Measurements from ENCODE around the gene PCYT1B. TPM values are rescaled to one million over a fixed set of nuclear protein-coding genes. Genes with fewer than 3 reads are reported as not detected.

The PCYT1B gene
- total RNA-seq, 1 experiment from 2014 or later: 24.7 TPM

DNA sequence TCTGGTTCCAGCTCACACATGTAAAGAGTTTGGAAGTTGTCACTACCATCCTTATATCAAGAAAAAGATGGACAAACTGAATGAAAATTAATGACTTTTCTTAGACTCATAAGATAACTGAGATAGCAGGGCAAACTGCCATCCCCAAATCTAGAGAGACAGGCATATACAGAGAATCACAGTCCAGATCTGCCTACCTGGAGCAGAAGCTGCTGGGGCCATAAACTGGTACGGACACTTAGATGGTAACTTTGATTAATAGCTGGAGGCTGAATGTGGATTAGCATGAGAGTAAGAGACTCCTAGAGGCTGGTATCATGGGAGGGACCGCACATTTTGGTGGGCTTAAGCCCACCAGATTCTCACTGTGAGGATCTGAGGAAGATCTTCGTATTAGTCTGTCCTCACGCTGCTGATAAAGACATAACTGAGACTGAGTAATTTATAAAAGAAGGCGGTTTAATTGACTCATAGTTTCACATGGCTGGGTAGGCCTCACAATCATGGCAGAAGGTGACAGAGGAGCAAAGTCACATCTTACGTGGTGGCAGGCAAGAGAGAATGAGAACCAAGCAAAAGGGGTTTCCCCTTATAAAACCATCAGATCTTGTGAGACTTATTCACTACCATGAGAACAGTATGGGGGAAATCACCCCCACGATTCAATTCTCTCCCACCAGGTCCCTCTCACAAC is 35.7 kb upstream of the PCYT1B start:
- Mint-ChIP-seq H3K4me3 (ENCODE audit: unreplicated experiment) (no peak overlapping the region), H3K27me3 (ENCODE audit: insufficient read depth, unreplicated experiment) (no peaks in the 10 kb centered on the region), H3K36me3 (ENCODE audit: insufficient read depth, unreplicated experiment) (no peaks in the 10 kb centered on the region), H3K4me1 (ENCODE audit: low read depth, unreplicated experiment) (no peaks in the 10 kb centered on the region), H3K9me3 (ENCODE audit: unreplicated experiment) (no peaks in the 10 kb centered on the region), H3K27ac (ENCODE audit: unreplicated experiment) (no peak overlapping the region)
- TF ChIP-seq, protein P1, sequence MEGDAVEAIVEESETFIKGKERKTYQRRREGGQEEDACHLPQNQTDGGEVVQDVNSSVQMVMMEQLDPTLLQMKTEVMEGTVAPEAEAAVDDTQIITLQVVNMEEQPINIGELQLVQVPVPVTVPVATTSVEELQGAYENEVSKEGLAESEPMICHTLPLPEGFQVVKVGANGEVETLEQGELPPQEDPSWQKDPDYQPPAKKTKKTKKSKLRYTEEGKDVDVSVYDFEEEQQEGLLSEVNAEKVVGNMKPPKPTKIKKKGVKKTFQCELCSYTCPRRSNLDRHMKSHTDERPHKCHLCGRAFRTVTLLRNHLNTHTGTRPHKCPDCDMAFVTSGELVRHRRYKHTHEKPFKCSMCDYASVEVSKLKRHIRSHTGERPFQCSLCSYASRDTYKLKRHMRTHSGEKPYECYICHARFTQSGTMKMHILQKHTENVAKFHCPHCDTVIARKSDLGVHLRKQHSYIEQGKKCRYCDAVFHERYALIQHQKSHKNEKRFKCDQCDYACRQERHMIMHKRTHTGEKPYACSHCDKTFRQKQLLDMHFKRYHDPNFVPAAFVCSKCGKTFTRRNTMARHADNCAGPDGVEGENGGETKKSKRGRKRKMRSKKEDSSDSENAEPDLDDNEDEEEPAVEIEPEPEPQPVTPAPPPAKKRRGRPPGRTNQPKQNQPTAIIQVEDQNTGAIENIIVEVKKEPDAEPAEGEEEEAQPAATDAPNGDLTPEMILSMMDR (IDR thresholded peaks at IDR 0.05; ENCODE audit: insufficient read depth in 1 of 2, low read depth in 1 of 2, low read length in 1 of 2, severe bottlenecking in 1 of 2, unreplicated experiment in 1 of 2): no peak
- Histone ChIP-seq H3K27me3 (replicated peaks; ENCODE audit: control insufficient read depth, insufficient read depth, low read length) (no peaks in the 10 kb centered on the region), H3K4me3 (ENCODE audit: low read depth, low read length) (no peak overlapping the region), H3K36me3 (ENCODE audit: control insufficient read depth, insufficient read depth, low read length) (no peaks in the 10 kb centered on the region), H3K4me1 (no peaks in the 10 kb centered on the region), H3K9me3 (no peaks in the 10 kb centered on the region)
- no TSS peak for BruUV-seq (replicated peaks)
- CTCF ChIA-PET: no interaction called here
- intact Hi-C loops (cut with micrococcal nuclease; ENCODE audit: unreplicated experiment): no loop called here
- DNase-seq: no peak
- POLR2A ChIA-PET: no interaction called here

GRCh38 chrX:24676403-24677024 is 29.4 kb upstream of the PCYT1B start:
- Mint-ChIP-seq H3K27ac (ENCODE audit: unreplicated experiment) (no peak overlapping the region), H3K27me3 (ENCODE audit: insufficient read depth, unreplicated experiment) (no peaks in the 10 kb centered on the region), H3K36me3 (ENCODE audit: insufficient read depth, unreplicated experiment) (no peaks in the 10 kb centered on the region), H3K9me3 (ENCODE audit: unreplicated experiment) (no peaks in the 10 kb centered on the region), H3K4me3 (ENCODE audit: unreplicated experiment) (no peak overlapping the region), H3K4me1 (ENCODE audit: low read depth, unreplicated experiment) (no peaks in the 10 kb centered on the region)
- H3K27me3 ChIP-seq (replicated peaks; ENCODE audit: control insufficient read depth, insufficient read depth, low read length): no peaks in the 10 kb centered on the region
- peaks cover 10% of the 10 kb centered on the region for H3K4me1 ChIP-seq
- no peaks in the 10 kb centered on the region for H3K9me3 ChIP-seq
- no peaks in the 10 kb centered on the region for H3K36me3 ChIP-seq (ENCODE audit: control insufficient read depth, insufficient read depth, low read length)
- no peak overlapping the region for H3K4me3 ChIP-seq (ENCODE audit: low read depth, low read length)
- ChIA-PET POLR2A (no interaction called here), CTCF (interaction anchor here (1.0 to 1.3 kb wide), 3 partner anchors 17 to 21 kb away, joined by 3 to 12 read pairs (median 4); partner anchors contain the start of gene POLA1)
- TF ChIP-seq, protein P1 (IDR thresholded peaks at IDR 0.05; ENCODE audit: insufficient read depth in 1 of 2, low read depth in 1 of 2, low read length in 1 of 2, severe bottlenecking in 1 of 2, unreplicated experiment in 1 of 2): peak; percentile 31 to 48
- DNase-seq: peak in 1 of 2 experiments; percentile 13
- intact Hi-C loops (cut with micrococcal nuclease; ENCODE audit: unreplicated experiment): no loop called here
- BruUV-seq (replicated peaks): no TSS peak

DNA sequence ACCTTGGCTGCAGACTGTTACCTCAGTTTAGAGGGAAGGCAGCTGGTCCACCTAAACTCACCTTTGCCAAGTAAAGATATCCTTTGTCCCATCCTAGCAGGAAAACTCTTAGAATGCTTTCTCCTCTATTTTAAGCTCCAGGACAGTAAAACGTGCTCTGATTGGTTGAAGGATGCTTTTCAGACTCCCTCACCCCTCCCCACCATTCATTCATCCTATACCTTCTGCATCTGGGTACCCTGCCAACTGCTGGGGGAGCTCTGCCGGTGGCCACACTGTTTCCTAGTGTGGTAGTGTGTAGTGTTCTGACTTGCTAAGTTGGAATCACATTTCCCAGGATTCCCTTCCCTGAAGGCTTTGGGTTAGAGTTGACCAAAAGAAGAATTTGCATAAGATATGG is 26.3 kb upstream of the PCYT1B start:
- Histone ChIP-seq H3K4me3 (ENCODE audit: low read depth, low read length) (no peak overlapping the region), H3K4me1 (peaks cover 10% of the 10 kb centered on the region), H3K36me3 (ENCODE audit: control insufficient read depth, insufficient read depth, low read length) (no peaks in the 10 kb centered on the region), H3K9me3 (no peaks in the 10 kb centered on the region), H3K27me3 (replicated peaks; ENCODE audit: control insufficient read depth, insufficient read depth, low read length) (no peaks in the 10 kb centered on the region)
- Mint-ChIP-seq H3K27ac (ENCODE audit: unreplicated experiment) (peak overlapping the region; percentile 82), H3K4me1 (ENCODE audit: low read depth, unreplicated experiment) (no peaks in the 10 kb centered on the region), H3K27me3 (ENCODE audit: insufficient read depth, unreplicated experiment) (no peaks in the 10 kb centered on the region), H3K4me3 (ENCODE audit: unreplicated experiment) (peak overlapping the region; percentile 72), H3K9me3 (ENCODE audit: unreplicated experiment) (no peaks in the 10 kb centered on the region), H3K36me3 (ENCODE audit: insufficient read depth, unreplicated experiment) (peaks cover 6% of the 10 kb centered on the region)
- DNase-seq: peak in 1 of 2 experiments; percentile 7
- TF ChIP-seq, protein P1 (IDR thresholded peaks at IDR 0.05; ENCODE audit: insufficient read depth in 1 of 2, low read depth in 1 of 2, low read length in 1 of 2, severe bottlenecking in 1 of 2, unreplicated experiment in 1 of 2): no peak
- intact Hi-C loops (cut with micrococcal nuclease; ENCODE audit: unreplicated experiment): loop anchor here (1.0 to 2.0 kb wide), 2 partner anchors 15 to 19 kb away; partner anchors contain the start of gene POLA1
- BruUV-seq (replicated peaks): no TSS peak
- ChIA-PET POLR2A (interaction anchor here (0.8 to 1.3 kb wide), 5 partner anchors 11 to 130 kb away, joined by 3 to 10 read pairs (median 4); partner anchors contain the start of gene POLA1), CTCF (no interaction called here)

Measured in Caco-2 (cell line).